HEK293 (cell line): ENCODE results near the gene CNGA2.

Experiments used
- CTCF ChIA-PET: fragments of 350-600 bp; formaldehyde crosslinking; extraction: SDS; loops from one replicate; lab custom pipeline; 2021; ENCODE audit warnings: antibody characterized with exemption; lab: Yijun Ruan, JAX
- POLR2A ChIA-PET: fragments of 300-600 bp; formaldehyde crosslinking; extraction: SDS; loops from one replicate; lab custom pipeline; 2020; ENCODE audit warnings: antibody characterized with exemption, inconsistent platforms; lab: Yijun Ruan, JAX
- H3K27ac ChIP-seq: fragments of 200-500 bp; sonication (Bioruptor generic); 2 replicates; pipeline ENCODE4 v1.5.1; 2014; ENCODE audit warnings: low read depth, low read length, control low read depth, inconsistent platforms; ENCODE audit errors: extremely low read depth
- H3K36me3 ChIP-seq, 2 experiments: fragments of 200-500 bp in 1 of 2; sonication (Bioruptor generic) in 1 of 2; 1 replicate in 1 of 2; 2 replicates in 1 of 2; pipeline ENCODE4 v1.5.1; 2014 to 2017; ENCODE audit warnings: inconsistent platforms in 2 of 2, low read length in 2 of 2; ENCODE audit not compliant: control insufficient read depth in 2 of 2, insufficient read depth in 1 of 2
- H3K4me1 ChIP-seq: fragments of 200-500 bp; sonication (Bioruptor generic); 2 replicates; pipeline ENCODE4 v1.5.1; 2014; ENCODE audit warnings: mild to moderate bottlenecking, low read length, inconsistent platforms; ENCODE audit not compliant: control insufficient read depth, insufficient read depth
- H3K4me3 ChIP-seq: 2 replicates; pipeline ENCODE4 v1.5.1; 2011; ENCODE audit warnings: low read depth, mild to moderate bottlenecking, control low read depth, low read length, moderate library complexity
- H3K9me3 ChIP-seq: fragments of 200-500 bp; sonication (Bioruptor generic); 2 replicates; pipeline ENCODE4 v1.5.1; 2014; ENCODE audit warnings: low read depth, low read length, inconsistent platforms; ENCODE audit not compliant: control insufficient read depth, insufficient read depth
- FEZF1 ChIP-seq: fragments of 450-650 bp; formaldehyde crosslinking; IDR thresholded peaks from 2 replicates; pipeline ENCODE4 v1.5.1; 2016; ENCODE audit warnings: missing biosample characterization, missing genetic modification characterization
- PRDM4 ChIP-seq: fragments of 450-650 bp; formaldehyde crosslinking; IDR thresholded peaks from 2 replicates; pipeline ENCODE4 v1.5.1; 2017; ENCODE audit warnings: missing biosample characterization, missing genetic modification characterization
- TRIM28 ChIP-seq: IDR thresholded peaks from 2 replicates; pipeline ENCODE4 v1.6.1; 2011; ENCODE audit warnings: low read length, control low read depth, borderline replicate concordance
- ZFP3 ChIP-seq: fragments of 450-650 bp; formaldehyde crosslinking; IDR thresholded peaks from 2 replicates; pipeline ENCODE4 v1.5.1; 2016; ENCODE audit warnings: low read depth, missing biosample characterization, missing genetic modification characterization
- ZNF266 ChIP-seq: fragments of 450-650 bp; formaldehyde crosslinking; IDR thresholded peaks from 2 replicates; pipeline ENCODE4 v1.5.1; 2016; ENCODE audit warnings: missing biosample characterization, missing genetic modification characterization, low read depth
- ZNF37A ChIP-seq: fragments of 450-650 bp; IDR thresholded peaks from 2 replicates; pipeline ENCODE4 v1.5.1; 2018; ENCODE audit warnings: missing biosample characterization, missing genetic modification characterization
- ZNF394 ChIP-seq: fragments of 450-650 bp; formaldehyde crosslinking; IDR thresholded peaks from 2 replicates; pipeline ENCODE4 v1.5.1; 2016; ENCODE audit warnings: missing biosample characterization, missing genetic modification characterization, mild to moderate bottlenecking, moderate library complexity, borderline replicate concordance
- ZNF561 ChIP-seq: fragments of 450-650 bp; IDR thresholded peaks from 2 replicates; pipeline ENCODE4 v1.5.1; 2018; ENCODE audit warnings: missing biosample characterization, missing genetic modification characterization, borderline replicate concordance
- ZNF585B ChIP-seq: fragments of 450-650 bp; formaldehyde crosslinking; IDR thresholded peaks from 2 replicates; pipeline ENCODE4 v1.5.1; 2016; ENCODE audit warnings: missing biosample characterization, missing genetic modification characterization
- ZNF626 ChIP-seq: fragments of 450-650 bp; sonication (Bioruptor Pico); formaldehyde crosslinking; IDR thresholded peaks from 2 replicates; pipeline ENCODE4 v1.5.1; 2018; ENCODE audit warnings: missing biosample characterization, missing genetic modification characterization, inconsistent platforms
- ZNF777 ChIP-seq: fragments of 450-650 bp; formaldehyde crosslinking; IDR thresholded peaks from 2 replicates; pipeline ENCODE4 v1.5.1; 2017; ENCODE audit warnings: missing biosample characterization, missing genetic modification characterization, borderline replicate concordance
- ZNF791 ChIP-seq: fragments of 450-650 bp; formaldehyde crosslinking; IDR thresholded peaks from 2 replicates; pipeline ENCODE4 v1.5.1; 2016; ENCODE audit warnings: missing biosample characterization, missing genetic modification characterization
- TF ChIP-seq, protein P1 (sequence below): fragments of 450-650 bp; formaldehyde crosslinking; IDR thresholded peaks from 2 replicates; pipeline ENCODE4 v1.5.1; 2016; ENCODE audit warnings: missing biosample characterization, missing genetic modification characterization

The CNGA2 gene

DNA sequence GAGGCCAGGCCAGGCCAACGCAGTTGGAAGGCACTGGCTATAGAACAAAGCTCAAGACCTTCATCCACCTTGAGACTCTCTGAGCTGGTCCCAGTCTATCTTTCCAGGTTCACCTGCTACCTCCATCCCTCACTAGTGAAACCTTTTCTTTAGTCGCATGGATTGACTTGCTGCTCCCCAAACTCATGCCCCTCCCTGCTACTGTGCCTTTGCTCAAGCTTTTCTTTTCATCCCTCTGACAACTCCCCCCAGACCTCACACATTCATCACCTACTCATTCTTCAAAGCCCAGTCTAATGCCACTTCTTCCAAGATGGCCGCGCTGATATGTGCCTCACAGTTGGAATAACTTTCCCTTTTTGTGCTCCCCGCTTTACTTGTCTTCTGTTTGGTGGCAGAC is 58.0 kb downstream of the CNGA2 start (continued):
- TF ChIP-seq PRDM4 (no peak), ZNF561 (tag by site-specific recombination) (no peak), ZNF777 (tag by site-specific recombination) (no peak), ZFP3 (tag by site-specific recombination) (no peak), ZNF37A (tag by site-specific recombination) (no peak), ZNF585B (tag by site-specific recombination) (no peak), ZNF791 (tag by site-specific recombination) (no peak)
- TF ChIP-seq, protein P1, sequence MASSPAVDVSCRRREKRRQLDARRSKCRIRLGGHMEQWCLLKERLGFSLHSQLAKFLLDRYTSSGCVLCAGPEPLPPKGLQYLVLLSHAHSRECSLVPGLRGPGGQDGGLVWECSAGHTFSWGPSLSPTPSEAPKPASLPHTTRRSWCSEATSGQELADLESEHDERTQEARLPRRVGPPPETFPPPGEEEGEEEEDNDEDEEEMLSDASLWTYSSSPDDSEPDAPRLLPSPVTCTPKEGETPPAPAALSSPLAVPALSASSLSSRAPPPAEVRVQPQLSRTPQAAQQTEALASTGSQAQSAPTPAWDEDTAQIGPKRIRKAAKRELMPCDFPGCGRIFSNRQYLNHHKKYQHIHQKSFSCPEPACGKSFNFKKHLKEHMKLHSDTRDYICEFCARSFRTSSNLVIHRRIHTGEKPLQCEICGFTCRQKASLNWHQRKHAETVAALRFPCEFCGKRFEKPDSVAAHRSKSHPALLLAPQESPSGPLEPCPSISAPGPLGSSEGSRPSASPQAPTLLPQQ (tag by site-specific recombination) = no peak
- TF ChIP-seq, all 188 proteins: peak for 0

DNA sequence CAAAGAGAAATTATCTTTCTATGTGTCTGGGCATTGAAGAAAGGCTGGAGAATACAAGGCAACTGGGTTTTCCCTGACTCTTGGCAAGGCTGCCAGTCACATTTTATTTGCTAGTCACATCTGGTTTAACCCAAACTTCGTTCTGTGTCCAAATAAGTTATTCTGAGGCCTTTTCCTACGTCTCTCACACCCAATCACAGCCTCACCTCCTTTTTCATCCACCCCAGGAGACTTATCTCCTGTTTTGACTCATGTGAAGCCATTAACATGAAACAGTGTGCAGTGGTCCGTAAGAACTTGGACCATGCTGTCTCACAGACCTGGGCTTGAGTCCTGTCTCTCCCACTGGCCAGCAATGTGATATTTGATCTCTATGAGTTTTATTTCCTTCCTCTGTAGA is 59.3 kb downstream of the CNGA2 start:
- POLR2A ChIA-PET = no interaction called here
- no peaks in the 10 kb centered on the region for H3K4me1 ChIP-seq
- no peak for TF ChIP-seq TRIM28
- TF ChIP-seq ZNF266 = no peak
- no peak for TF ChIP-seq FEZF1 (tag by site-specific recombination)
- TF ChIP-seq ZNF394 (tag by site-specific recombination) = no peak
- TF ChIP-seq ZNF626 (tag by site-specific recombination) = no peak

More for the DNA sequence above, 59.3 kb downstream of the CNGA2 start:
- Histone ChIP-seq H3K27ac (no peak overlapping the region), H3K36me3 (no peaks in the 10 kb centered on the region), H3K9me3 (no peaks in the 10 kb centered on the region), H3K4me3 (no peak overlapping the region)
- CTCF ChIA-PET = no interaction called here
